Breast epithelium (tissue), 4 donors: ENCODE data around the gene RPH3AL. TPM values are rescaled to one million over a fixed set of nuclear protein-coding genes. Genes with fewer than 3 reads are reported as not detected.

Source experiments
- DNase-seq, 2 donors: peaks; one replicate each; pipeline ENCODE4 v3.0.0-alpha.2; 2019; ENCODE audit warnings: low spot score in 2 of 2
- H3K27ac ChIP-seq, 2 donors: fragments of 200-600 bp; sonication (generic) in 1 of 2; one replicate each; pipeline ENCODE4 v1.5.1; 2016 to 2019; ENCODE audit warnings: mild to moderate bottlenecking in 1 of 2
- H3K27me3 ChIP-seq, 2 donors: fragments of 200-600 bp; sonication (generic) in 1 of 2; one replicate each; pipeline versions ENCODE4 v1.5.1 to v1.6.0; 2017 to 2019; ENCODE audit warnings: control low read depth in 1 of 2, mild to moderate bottlenecking in 1 of 2
- H3K36me3 ChIP-seq: fragments of 200-600 bp; one replicate; pipeline ENCODE4 v1.5.1; 2019
- H3K4me1 ChIP-seq, 2 donors: fragments of 200-600 bp; sonication (generic); one replicate each; pipeline ENCODE4 v1.5.1; 2016 to 2019; ENCODE audit warnings: control low read depth in 1 of 2
- H3K4me3 ChIP-seq, 3 donors: fragments of 200-600 bp; sonication (generic); 1 replicate in 2 of 3; 2 replicates in 1 of 3; pipeline ENCODE4 v1.5.1; 2016 to 2019; ENCODE audit warnings: mild to moderate bottlenecking in 3 of 3, moderate library complexity in 2 of 3
- H3K9me3 ChIP-seq, 2 donors: fragments of 200-600 bp; sonication (generic) in 1 of 2; one replicate each; pipeline ENCODE4 v1.5.1; 2016 to 2019; ENCODE audit warnings: control low read depth in 1 of 2
- POLR2A ChIP-seq: fragments of 450-650 bp; IDR thresholded peaks from one replicate; pipeline ENCODE4 v1.6.1; 2016; ENCODE audit warnings: antibody characterized with exemption, mild to moderate bottlenecking, moderate library complexity
- POLR2AphosphoS5 ChIP-seq, 3 donors: sonication (generic); formaldehyde crosslinking; IDR thresholded peaks; one replicate each; pipeline ENCODE4 v1.6.1; 2017; ENCODE audit warnings: antibody characterized with exemption in 3 of 3
- intact Hi-C: fragments of 100-400 bp; cut with DNase I; formaldehyde crosslinking; loops from one replicate; pipeline ENCODE4 v1.15.1; 2023; ENCODE audit warnings: low total_unique reads
- total RNA-seq, 3 donors: library from RNA; depleted of rRNA; stranded (reverse); fragments of >200 nt; gene quantifications; one replicate each; pipeline ENCODE4 v1.1.0, GENCODE V29; 2016
- TF ChIP-seq, protein P1 (sequence below), 3 donors: fragments of 450-650 bp; IDR thresholded peaks; one replicate each; pipeline ENCODE4 v1.5.1; 2016 to 2017; ENCODE audit warnings: antibody characterized with exemption in 3 of 3, mild to moderate bottlenecking in 3 of 3, moderate library complexity in 3 of 3

RPH3AL gene
- total RNA-seq, 3 donors from 2014 or later: 9.6 to 15.7 (median 15.4) TPM

- Histone ChIP-seq H3K4me1 (no peaks in the 10 kb centered on the region), H3K27ac (no peak overlapping the region), H3K36me3 (no peaks in the 10 kb centered on the region), H3K4me3 (no peak overlapping the region), H3K27me3 (no peaks in the 10 kb centered on the region), H3K9me3 (no peaks in the 10 kb centered on the region)
- intact Hi-C loops: no loop called here
- peak in 1 of 2 donors; percentile 51 for DNase-seq
- TF ChIP-seq, protein P1, sequence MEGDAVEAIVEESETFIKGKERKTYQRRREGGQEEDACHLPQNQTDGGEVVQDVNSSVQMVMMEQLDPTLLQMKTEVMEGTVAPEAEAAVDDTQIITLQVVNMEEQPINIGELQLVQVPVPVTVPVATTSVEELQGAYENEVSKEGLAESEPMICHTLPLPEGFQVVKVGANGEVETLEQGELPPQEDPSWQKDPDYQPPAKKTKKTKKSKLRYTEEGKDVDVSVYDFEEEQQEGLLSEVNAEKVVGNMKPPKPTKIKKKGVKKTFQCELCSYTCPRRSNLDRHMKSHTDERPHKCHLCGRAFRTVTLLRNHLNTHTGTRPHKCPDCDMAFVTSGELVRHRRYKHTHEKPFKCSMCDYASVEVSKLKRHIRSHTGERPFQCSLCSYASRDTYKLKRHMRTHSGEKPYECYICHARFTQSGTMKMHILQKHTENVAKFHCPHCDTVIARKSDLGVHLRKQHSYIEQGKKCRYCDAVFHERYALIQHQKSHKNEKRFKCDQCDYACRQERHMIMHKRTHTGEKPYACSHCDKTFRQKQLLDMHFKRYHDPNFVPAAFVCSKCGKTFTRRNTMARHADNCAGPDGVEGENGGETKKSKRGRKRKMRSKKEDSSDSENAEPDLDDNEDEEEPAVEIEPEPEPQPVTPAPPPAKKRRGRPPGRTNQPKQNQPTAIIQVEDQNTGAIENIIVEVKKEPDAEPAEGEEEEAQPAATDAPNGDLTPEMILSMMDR (IDR thresholded peaks at IDR 0.05): no peak
- TF ChIP-seq POLR2AphosphoS5 (IDR thresholded peaks at IDR 0.05): no peak
- no peak for TF ChIP-seq POLR2A
These were observed 62.5 kb downstream of the RPH3AL start for GRCh38 chr17:290121-290521.

DNA sequence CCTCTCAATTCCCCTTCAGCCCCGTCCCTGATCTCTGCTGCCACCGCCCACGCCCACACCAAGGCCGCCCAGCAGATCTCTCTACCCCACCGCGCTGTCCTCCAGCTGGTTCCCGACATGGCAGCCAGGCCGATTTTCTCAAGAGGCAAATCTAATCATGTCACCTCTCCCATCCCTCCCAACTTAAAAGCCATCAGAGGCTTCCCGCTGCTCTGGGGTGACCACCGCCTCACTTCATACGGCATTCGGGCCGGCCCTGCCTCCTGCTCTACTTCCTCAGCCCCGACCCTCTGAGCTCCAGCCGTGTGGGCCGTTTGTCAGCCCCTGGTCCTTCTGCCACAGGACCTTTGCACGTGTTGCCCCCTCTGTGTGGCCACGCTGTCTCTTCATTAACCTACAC is 63.2 kb downstream of the RPH3AL start:
- H3K27ac ChIP-seq: no peak overlapping the region
- H3K9me3 ChIP-seq: no peaks in the 10 kb centered on the region
- intact Hi-C loops: no loop called here
- TF ChIP-seq, protein P1 (IDR thresholded peaks at IDR 0.05): no peak
- TF ChIP-seq POLR2AphosphoS5 (IDR thresholded peaks at IDR 0.05) (no peak), POLR2A (no peak)
- no peak overlapping the region for H3K4me3 ChIP-seq
- no peaks in the 10 kb centered on the region for H3K4me1 ChIP-seq
- DNase-seq: peak in 1 of 2 donors; percentile 24
- no peaks in the 10 kb centered on the region for H3K27me3 ChIP-seq
- no peaks in the 10 kb centered on the region for H3K36me3 ChIP-seq

DNA sequence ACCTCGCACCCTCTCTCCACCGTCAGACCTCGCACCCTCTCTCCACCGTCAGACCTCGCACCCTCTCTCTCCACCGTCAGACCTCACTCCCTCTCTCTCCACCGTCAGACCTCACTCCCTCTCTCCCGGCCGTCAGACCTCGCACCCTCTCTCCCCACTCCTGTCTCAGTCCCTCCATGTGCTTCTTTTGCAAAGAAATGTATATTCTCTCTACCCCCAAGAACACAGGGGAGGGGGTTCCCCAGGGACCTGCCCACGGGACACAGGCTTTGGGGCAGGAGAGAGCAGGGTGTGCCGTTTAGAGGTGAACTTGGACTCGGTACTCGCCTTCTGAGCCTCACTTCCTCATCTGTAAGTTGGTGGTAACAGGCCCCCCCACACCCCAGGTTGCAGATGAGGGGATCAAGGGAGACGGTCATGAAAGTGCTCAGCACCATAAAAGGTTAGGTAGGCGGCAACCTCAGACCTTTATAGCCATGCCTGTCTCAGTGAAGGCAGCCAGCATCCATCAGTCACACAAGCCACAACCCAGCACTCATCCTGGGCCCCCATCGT is 63.7 kb downstream of the RPH3AL start:
- peak in 1 of 2 donors; percentile 15 for DNase-seq
- Histone ChIP-seq H3K27me3 (no peaks in the 10 kb centered on the region), H3K4me3 (no peak overlapping the region), H3K9me3 (no peaks in the 10 kb centered on the region), H3K4me1 (no peaks in the 10 kb centered on the region), H3K36me3 (no peaks in the 10 kb centered on the region), H3K27ac (no peak overlapping the region)
- TF ChIP-seq, protein P1 (IDR thresholded peaks at IDR 0.05): no peak
- no peak for TF ChIP-seq POLR2AphosphoS5 (IDR thresholded peaks at IDR 0.05)
- TF ChIP-seq POLR2A: no peak
- intact Hi-C loops: no loop called here

DNA sequence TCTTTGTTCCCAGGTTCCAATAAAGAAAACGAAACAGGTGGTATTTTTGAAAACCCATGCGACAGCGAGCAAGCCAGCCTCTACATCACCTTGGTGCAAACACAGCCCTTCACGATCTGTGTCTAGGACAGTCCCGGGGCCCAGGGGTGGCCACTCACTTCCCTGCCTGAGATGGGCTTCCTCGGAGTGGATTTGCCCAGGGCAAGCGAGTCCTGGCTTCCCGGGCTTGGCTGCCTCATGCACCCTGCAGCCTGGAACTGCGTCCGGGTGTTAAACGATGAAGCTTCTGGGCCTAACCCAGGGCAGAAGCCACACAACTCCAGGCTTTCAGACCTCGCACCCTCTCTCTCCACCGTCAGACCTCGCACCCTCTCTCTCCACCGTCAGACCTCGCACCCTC is 66.0 kb downstream of the RPH3AL start:
- H3K9me3 ChIP-seq: no peaks in the 10 kb centered on the region
- no peaks in the 10 kb centered on the region for H3K36me3 ChIP-seq
- TF ChIP-seq, protein P1 (IDR thresholded peaks at IDR 0.05): no peak
- TF ChIP-seq POLR2A (no peak), POLR2AphosphoS5 (IDR thresholded peaks at IDR 0.05) (no peak)
- no peaks in the 10 kb centered on the region for H3K4me1 ChIP-seq
- H3K4me3 ChIP-seq: no peak overlapping the region
- intact Hi-C loops: no loop called here
- peak in 1 of 2 donors; percentile 36 for DNase-seq
- no peak overlapping the region for H3K27ac ChIP-seq
- H3K27me3 ChIP-seq: no peaks in the 10 kb centered on the region

DNA sequence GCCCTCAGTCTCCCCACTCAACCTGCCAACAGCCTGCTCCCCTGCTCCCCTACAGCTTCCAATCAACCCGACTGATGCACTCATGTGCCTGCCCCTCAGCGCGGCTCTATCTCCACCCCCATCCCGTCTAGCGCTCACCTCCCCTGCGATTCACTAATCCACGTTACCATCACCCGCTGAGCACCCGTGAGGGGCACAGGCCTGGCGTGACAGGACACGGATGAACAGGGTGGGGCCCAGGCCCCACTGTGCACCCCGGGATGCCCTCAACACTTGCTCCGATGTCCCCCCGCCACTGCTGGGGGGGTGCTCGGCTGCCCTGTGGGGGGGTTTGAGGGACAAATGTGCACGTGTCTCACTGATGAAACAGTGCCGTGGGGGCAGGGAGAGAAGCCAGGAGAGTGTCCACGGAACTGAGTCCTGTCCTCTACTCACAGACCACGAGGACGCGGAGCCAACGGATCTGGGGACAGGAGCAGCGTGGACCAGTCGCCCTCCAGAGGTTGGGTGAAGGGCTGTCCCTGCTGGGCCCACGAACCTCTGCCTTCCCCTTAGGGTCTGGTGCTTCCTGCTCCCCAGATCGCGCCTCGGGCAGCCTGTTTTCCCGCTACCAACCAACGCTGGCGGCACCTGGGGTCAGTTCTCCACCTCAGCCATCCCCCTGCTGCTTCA is 66.7 kb downstream of the RPH3AL start:
- intact Hi-C loops: no loop called here
- Histone ChIP-seq H3K27me3 (no peaks in the 10 kb centered on the region), H3K4me3 (no peak overlapping the region), H3K36me3 (no peaks in the 10 kb centered on the region), H3K27ac (no peak overlapping the region), H3K9me3 (no peaks in the 10 kb centered on the region), H3K4me1 (no peaks in the 10 kb centered on the region)
- peak in 1 of 2 donors; percentile 20 for DNase-seq
- TF ChIP-seq POLR2AphosphoS5 (IDR thresholded peaks at IDR 0.05): no peak
- TF ChIP-seq, protein P1 (IDR thresholded peaks at IDR 0.05): no peak
- TF ChIP-seq POLR2A: no peak
